OCI-LY3 (cell line): ENCODE results near the gene ARL14.

Source experiments
- CTCF ChIP-seq: fragments of 200-600, 300-600 bp; sonication (generic); IDR thresholded peaks from 2 replicates; pipeline ENCODE4 v1.5.1; 2014; ENCODE audit warnings: antibody characterized with exemption, low read length, low read depth
- EZH2phosphoT487 ChIP-seq: fragments of 200-600 bp; shearing (Covaris generic); IDR thresholded peaks from 2 replicates; pipeline ENCODE4 v1.6.1; 2018; ENCODE audit warnings: antibody characterized with exemption, mixed run types, low read depth

DNA sequence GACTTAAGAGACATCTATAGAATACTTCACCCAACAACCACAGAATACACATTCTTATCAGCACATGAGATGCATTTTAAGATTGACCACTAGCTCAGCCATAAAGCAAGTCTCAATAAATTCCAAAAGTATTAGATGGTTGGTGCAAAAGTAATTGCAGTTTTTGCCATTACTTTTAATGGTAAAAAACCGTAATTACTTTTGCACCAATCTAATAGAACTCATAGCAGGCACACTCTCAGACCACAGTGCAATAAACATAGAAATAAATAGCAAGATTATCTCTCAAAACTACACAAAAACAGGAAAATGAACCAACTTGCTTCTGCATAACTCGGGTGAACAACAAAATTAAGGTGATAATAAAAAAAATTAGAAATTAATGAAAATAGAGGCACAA, 45.4 kb downstream of the ARL14 start:
- TF ChIP-seq CTCF (no peak), EZH2phosphoT487 (no peak)
